Right lobe of liver (tissue), 4 donors: ENCODE measurements around the gene ROBO2.

Source experiments
- POLR2A ChIP-seq: fragments of 450-650 bp; IDR thresholded peaks from one replicate; pipeline ENCODE4 v1.6.1; 2017; ENCODE audit warnings: antibody characterized with exemption, mild to moderate bottlenecking
- TF ChIP-seq, protein P1 (sequence below), 4 donors: fragments of 200-600 bp in 3 of 4; fragments of 450-650 bp in 1 of 4; IDR thresholded peaks; one replicate each; pipeline versions ENCODE4 v1.5.1 to v1.8.0; 2016 to 2022; ENCODE audit warnings: antibody characterized with exemption in 4 of 4, mild to moderate bottlenecking in 2 of 4
- donor health status: DM: no; HTN: no; CAD: no.
- donor health status: DM: no; HTN: no; CAD: no.
- donor health status: DM: no; HTN: yes; CAD: no.

DNA sequence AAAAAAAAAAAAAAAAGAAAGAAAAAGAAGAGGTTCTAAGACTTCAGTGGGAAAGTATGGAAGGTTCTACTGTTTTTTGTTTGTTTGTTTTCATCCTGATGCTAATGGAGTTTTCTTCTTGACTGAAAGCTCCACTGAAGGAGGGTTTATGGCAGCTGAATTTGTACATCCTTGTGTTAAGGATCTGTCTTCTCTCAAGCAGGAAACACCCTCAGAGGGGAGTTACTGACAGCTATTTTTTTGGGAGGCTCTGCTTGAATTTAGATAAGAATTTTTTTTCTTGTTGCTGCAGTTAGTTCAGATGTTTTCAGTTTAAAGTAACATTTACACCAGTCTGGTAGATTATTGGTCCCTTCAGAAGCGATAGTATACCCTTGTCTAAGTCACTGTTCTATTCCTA lies 325.3 kb downstream of the ROBO2 start:
- TF ChIP-seq, protein P1, sequence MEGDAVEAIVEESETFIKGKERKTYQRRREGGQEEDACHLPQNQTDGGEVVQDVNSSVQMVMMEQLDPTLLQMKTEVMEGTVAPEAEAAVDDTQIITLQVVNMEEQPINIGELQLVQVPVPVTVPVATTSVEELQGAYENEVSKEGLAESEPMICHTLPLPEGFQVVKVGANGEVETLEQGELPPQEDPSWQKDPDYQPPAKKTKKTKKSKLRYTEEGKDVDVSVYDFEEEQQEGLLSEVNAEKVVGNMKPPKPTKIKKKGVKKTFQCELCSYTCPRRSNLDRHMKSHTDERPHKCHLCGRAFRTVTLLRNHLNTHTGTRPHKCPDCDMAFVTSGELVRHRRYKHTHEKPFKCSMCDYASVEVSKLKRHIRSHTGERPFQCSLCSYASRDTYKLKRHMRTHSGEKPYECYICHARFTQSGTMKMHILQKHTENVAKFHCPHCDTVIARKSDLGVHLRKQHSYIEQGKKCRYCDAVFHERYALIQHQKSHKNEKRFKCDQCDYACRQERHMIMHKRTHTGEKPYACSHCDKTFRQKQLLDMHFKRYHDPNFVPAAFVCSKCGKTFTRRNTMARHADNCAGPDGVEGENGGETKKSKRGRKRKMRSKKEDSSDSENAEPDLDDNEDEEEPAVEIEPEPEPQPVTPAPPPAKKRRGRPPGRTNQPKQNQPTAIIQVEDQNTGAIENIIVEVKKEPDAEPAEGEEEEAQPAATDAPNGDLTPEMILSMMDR (IDR thresholded peaks at IDR 0.05) = no peak
- TF ChIP-seq POLR2A = no peak
